H1 (cell line): ENCODE results near the gene ADIPOR2. TPM values are rescaled to one million over a fixed set of nuclear protein-coding genes. Genes with fewer than 3 reads are reported as not detected.

Experiments
- ASH2L ChIP-seq: fragments of 200-600, 300-600 bp; sonication (generic); IDR thresholded peaks from one replicate; pipeline ENCODE4 v1.7.1; 2017; ENCODE audit warnings: low read length
- CHD1 ChIP-seq: IDR thresholded peaks from 2 replicates; pipeline ENCODE4 v1.6.1; 2012; ENCODE audit warnings: low read depth, low read length, improper control_type of control experiment
- E2F6 ChIP-seq: IDR thresholded peaks from 2 replicates; pipeline ENCODE4 v1.6.1; 2012; ENCODE audit warnings: inconsistent platforms
- NRF1 ChIP-seq: IDR thresholded peaks from 2 replicates; pipeline ENCODE4 v1.6.1; 2011; ENCODE audit warnings: mild to moderate bottlenecking, low read depth, low read length, improper control_type of control experiment
- SIN3A ChIP-seq, 2 experiments: IDR thresholded peaks in 1 of 2; conservative IDR thresholded peaks in 1 of 2; 2 replicates each; pipeline ENCODE4 v1.6.1; 2011 to 2012; ENCODE audit warnings: low read length in 2 of 2, improper control_type of control experiment in 1 of 2, low read depth in 1 of 2, mild to moderate bottlenecking in 1 of 2
- SRF ChIP-seq: IDR thresholded peaks from 2 replicates; pipeline ENCODE4 v1.6.1; 2011; ENCODE audit warnings: mild to moderate bottlenecking, low read depth, low read length, moderate library complexity
- SUZ12 ChIP-seq: fragments of 200-600 bp; sonication (generic); IDR thresholded peaks from 2 replicates; pipeline ENCODE4 v1.6.1; 2012; ENCODE audit warnings: mild to moderate bottlenecking, inconsistent platforms, low read length, moderate library complexity, mixed read lengths
- TEAD4 ChIP-seq: IDR thresholded peaks from 2 replicates; pipeline ENCODE4 v1.6.1; 2012; ENCODE audit warnings: low read depth, low read length, inconsistent platforms, mixed read lengths
- polyA plus RNA-seq, 7 experiments: library from polyadenylated mRNA; depleted of rRNA in 3 of 7; stranded (reverse) in 5 of 7; unstranded in 2 of 7; fragments of >200 nt in 5 of 7; fragments of 200-250 nt in 2 of 7; gene quantifications; 1 replicate in 5 of 7; 2 replicates in 1 of 7; 4 replicates in 1 of 7; pipeline versions ENCODE4 v1.2.1 to v1.2.3, GENCODE V29; 2011 to 2013; ENCODE audit warnings: missing spikeins in 2 of 7, mixed read lengths in 2 of 7
- total RNA-seq: library from RNA; stranded (reverse); fragmentation: NEBNext Ultra II Directional; extraction: Animal tissue kit (Norgen Biotek cat#: 25700); gene quantifications from 2 replicates; pipeline ENCODE4 v1.2.1, GENCODE V29; 2021

ADIPOR2 gene
- total and polyA plus RNA-seq, 2 of the 8 experiments (the other 6 are each of a cell fraction or from before 2014, with no cell fraction given), result 17.5 to 50.8 TPM

- TF ChIP-seq SRF (no peak), TEAD4 (no peak), NRF1 (no peak), E2F6 (no peak), CHD1 (no peak), ASH2L (no peak), SIN3A (conservative IDR thresholded peaks at IDR 0.05 in 1 of 2, IDR thresholded peaks at IDR 0.05 in 1 of 2; ENCODE audit: low read depth in 1 of 2, low read length in 2 of 2) (no peak), SUZ12 (no peak)
- TF ChIP-seq, all 59 proteins: peak for 0
Observed at GRCh38 chr12:1646569-1647284, 44.1 kb upstream of the ADIPOR2 start (continued).
